ENCODE measurements around the gene LEKR1.
"Not testable (repeated sequence)": the region's sequence is repeated elsewhere in the genome, so short reads cannot be mapped to it uniquely, and the experiment has no call there.

Gene LEKR1

GRCh38 chr3:156910831-156911230 lies 84.7 kb downstream of the LEKR1 start:
- not testable (repeated sequence) for DNase-seq

DNA sequence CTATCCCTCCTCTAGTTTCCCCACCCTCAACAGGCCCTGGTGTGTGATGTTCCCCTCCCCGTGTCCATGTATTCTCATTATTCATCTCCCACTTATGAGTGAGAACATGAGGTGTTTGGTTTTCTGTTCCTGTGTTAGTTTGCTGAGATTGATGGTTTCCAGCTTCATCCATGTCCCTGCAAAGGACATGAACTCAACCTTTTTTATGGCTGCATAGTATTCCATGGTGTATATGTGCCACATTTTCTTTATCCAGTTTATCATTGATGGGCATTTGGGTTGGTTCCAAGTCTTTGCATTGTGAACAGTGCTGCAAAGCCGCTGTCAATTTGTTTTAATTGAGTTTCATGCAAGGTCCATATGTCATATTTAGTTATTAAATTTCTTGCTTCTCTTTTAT lies 88.1 kb downstream of the LEKR1 start:
- DNase-seq, result not testable (repeated sequence)

DNA sequence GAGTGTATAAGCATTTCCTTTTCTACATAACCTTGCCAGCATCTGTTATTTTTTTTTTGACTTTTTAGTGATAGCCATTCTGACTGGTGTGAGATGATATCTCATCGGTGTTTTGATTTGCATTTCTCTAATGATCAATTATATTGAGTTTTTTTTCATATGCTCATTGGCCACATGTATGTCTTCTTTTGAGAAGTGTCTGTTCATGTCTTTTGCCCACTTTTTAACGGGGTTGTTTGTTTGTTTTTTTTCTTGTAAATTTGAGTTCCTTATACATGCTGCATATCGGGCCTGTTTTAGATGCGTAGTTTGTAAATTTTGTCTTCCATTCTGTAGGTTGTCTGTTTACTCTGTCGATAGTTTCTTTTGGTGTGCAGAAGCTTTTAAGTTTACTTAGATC lies 89.2 kb downstream of the LEKR1 start:
- DNase-seq, result no peak

DNA sequence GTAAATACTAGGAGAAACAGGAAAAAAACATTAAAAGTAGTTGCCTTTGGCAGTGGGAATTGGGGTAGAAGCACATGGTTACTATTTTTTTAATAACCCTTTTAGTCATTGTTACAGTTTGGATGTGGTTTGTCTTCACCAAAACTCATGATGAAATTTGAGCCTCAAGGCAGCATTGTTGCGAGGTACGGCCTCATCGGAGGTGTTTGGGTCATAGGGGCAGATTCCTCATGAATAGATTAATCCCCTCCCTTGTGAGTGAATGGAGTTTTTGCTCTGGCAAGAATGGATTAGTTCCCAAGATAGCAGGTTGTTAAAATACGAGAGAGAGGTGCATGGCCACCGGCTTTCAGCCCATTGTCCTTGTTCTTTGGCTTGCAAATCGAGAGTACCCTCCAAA lies 92.6 kb downstream of the LEKR1 start:
- no peak for DNase-seq

GRCh38 chr3:156919818-156920217 lies 93.7 kb downstream of the LEKR1 start:
- no peak for DNase-seq

- no peak for DNase-seq
Observed at GRCh38 chr3:156920399-156920798, 94.2 kb downstream of the LEKR1 start.

- DNase-seq, result no peak
Observed at GRCh38 chr3:156923349-156923748, 97.2 kb downstream of the LEKR1 start.

- DNase-seq, result no peak
Observed at GRCh38 chr3:156938724-156939123, 112.6 kb downstream of the LEKR1 start.

DNA sequence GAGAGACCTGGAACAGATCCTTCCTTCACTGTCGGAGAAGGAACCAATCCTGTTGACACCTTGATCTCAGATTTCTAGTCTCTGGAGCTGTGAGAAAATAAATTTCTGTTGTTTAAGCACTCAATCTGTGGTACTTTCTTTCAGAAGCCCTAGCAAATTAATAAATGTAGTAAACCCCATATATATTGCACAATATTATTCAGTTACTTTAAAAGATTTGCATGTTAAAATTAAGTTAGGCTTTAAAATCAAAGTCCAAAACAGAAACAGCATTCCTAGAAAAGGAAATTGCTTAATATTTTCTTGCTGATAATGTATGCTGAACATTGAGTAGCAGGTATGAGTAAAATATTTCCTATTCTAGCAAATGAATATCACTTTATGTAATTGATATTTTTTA lies 113.2 kb downstream of the LEKR1 start:
- DNase-seq, result no peak

DNA sequence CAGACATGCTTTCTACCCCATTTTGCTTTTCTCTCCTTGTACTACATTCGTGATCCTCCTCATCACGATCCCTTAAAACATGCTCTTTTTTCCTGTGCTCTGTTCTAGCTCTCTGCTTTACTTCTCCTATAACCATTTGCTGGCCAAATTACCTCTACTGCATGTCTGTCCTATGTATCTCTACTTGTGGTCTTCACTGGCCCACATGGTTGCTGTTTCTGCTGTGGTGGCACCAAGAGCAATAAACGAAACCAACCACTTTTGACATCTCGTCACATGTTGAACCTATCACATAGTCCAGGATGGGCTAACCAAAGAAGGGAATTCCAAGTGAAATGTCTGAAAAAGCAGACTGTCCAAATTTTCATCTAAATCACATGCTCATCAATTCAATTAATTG lies 115.2 kb downstream of the LEKR1 start:
- DNase-seq, result no peak

DNA sequence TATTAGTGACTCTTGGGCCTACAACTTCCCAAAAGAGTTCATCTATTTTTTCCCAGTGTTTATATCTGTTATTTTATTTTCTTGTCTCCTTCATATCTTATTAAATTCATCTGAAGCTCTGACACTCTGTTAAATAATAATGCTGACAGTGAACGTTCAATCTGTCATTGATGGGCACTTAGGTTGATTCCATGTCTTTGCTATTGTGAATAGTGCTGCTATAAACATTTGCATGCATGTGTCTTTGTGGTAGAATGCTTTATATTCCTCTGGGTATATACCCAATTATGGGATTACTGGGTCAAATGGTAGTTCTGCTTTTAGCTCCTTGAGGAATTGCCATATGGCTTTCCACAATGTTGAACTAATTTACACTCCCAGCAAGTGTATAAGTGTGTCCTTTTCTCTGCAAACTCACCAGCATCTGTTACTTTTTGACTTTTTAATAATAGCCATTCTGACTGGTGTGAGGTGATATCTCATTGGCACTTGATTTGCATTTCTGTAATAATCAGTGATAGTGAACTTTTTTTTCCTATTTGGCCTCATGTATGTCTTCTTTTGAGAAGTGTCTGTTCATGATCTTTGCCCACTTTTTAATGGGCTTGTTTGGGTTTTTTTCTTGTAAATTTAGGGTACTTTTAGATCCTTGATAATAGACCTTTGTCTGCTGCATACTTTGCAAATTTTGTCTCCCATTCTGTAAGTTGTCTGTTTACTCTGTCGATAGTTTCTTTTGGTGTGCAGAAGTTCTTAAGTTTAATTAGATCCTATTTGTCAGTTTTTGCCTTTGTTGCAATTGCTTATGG lies 122.5 kb downstream of the LEKR1 start:
- no peak for DNase-seq

DNA sequence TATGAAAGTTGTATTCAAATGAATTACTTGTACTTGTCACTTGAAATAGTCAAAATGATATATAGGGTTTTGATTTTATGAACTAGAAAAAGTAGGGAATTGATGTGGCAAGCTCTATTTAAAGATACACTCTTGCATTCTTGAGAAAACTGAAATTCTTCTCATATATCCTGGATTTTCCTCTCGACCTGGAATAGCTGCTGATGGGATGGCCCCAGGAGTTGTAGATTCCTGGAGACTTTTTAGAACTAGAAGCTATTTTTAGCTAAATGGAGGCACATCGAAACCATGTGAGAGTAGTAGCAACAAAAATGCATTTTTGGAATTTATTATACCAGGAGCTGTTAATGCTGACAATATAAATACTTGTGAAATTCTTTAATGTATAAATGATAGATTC lies 125.9 kb downstream of the LEKR1 start:
- no peak for DNase-seq

DNA sequence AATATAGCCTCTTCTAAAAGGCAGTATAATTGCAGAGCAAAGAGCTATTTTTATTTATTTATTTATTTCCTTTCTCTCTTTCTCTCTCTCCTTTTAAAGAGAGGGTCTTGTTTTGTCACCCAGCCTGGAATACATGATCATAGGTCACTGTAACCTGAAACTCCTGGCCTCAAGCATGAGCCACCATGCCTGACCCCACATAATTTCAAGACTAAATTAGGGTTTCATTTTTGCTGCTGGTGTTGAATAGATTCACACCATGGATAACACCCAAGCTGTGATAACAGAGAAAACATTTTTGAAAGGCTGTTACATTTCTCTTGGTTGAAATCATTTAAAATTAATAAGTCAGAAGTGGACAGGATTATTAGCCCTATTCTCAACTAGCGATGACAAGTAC lies 131.6 kb downstream of the LEKR1 start:
- no peak for DNase-seq

- no peak for DNase-seq
Observed at GRCh38 chr3:156963096-156963495, 136.9 kb downstream of the LEKR1 start.

DNA sequence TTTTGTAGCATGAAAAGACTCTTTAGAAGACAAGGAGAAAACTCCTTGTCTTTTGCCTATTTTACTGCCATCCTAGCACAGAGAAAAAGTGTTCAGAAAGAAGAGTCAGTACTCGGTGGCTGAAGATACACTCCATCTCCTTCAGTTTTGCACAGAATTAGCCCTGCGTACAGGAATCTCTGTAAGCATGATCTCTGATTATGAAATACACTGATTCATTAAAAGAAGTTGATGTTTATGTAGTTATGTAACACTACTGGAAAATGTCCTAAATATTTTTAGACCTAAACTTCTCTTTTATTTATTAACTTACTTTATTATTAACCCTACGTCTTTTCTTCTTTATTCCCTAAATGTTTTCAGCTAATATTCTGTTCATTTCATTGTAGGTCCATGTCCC lies 138.4 kb downstream of the LEKR1 start:
- no peak for DNase-seq

- DNase-seq, result not testable (repeated sequence)
Observed at GRCh38 chr3:156966349-156966748, 140.2 kb downstream of the LEKR1 start.

DNA sequence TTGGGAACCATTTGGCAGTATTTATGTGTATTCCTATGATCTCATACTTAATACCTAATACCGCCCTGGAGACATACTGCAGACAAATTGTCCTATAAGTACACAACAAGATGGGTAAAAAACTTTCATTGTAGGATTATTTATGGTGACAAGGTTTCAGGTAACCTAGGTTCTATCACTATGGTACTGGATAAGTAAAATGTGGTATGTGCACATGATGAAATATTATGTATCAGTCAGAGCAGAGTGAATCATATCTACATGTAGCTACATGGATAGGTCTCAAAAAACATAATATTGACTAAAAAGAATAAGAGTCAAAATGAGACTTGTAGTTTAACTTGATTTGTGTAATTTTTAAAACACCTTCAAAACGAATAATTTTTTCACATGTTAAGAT lies 147.8 kb downstream of the LEKR1 start:
- no peak for DNase-seq

DNA sequence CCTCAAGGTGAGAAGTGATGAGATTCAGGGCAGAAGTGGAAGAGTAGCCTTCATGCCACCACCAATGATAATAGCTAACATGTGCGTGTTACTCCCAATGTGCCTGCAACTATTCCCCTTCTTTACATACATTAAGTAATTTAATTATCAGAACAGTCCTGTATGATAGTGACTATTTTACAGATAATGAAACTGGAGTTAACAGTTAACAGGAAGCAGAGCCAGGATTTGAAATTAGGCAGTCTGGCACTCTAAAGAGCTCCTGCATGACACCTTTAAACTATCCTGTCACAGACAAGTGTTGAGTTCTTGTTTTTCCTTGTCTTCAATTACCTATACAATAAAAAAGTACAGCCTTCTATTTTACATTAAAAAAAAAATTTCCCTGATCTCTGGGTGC lies 148.8 kb downstream of the LEKR1 start:
- no peak for DNase-seq

DNA sequence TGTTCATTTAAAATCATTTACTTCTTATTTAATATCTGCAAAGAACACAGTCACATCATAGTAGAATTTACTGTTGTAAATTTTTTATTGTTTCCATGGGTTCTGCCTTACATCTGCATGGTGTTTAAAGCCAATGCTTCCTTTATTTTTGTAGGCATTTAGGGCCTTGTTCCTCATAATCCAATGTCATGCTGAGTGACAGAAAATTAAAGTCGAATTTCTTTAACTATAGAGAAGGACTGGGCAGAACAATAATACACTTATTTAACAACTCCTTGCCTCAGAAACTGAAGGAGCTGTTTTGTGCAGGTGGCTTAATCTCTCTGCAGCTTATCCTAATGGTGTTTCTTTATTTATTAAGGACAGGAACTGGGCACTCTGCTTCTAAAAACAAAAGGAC lies 149.6 kb downstream of the LEKR1 start:
- no peak for DNase-seq

DNA sequence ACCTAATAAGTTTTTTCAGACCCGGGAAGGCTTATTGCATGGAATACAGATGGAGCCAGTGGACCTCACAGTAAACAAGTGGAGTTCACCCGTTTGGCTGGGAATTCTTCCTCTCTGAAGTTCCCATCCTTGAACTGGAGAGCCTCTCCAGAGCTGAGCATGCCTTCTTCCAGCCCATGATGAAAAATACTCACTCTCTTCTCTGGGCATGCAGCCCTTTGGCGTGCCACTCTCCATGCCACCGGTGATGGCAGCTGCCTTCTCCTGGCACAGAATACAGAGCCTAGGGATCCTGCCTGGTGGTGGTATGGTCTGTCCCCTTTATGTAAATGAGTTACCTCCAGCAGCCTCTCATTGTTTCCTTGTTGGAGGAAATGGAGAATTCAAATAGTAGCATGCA lies 150.8 kb downstream of the LEKR1 start:
- no peak for DNase-seq

- no peak for DNase-seq
Observed at GRCh38 chr3:156978481-156978961, 152.4 kb downstream of the LEKR1 start.

GRCh38 chr3:156981005-156981404 lies 154.9 kb downstream of the LEKR1 start:
- no peak for DNase-seq

DNA sequence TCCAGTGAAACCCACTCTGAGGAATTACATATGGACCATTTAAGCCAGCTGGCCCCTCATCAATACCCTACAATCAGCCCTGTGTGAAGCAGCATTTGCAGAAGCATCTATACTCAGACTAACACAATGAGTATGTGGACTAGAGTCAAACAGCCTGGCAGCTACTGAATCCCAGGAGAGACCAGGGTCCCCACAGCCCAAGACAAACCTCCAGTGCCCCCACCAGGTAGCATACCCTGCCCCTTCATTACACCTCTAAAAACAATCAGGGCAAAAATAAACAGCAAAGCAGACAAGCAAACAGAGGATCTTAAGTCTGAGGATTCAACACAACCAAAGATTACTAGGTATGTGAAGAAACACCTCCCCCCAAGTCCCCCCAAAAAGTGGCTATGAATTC lies 157.4 kb downstream of the LEKR1 start:
- DNase-seq, result no peak

- no peak for DNase-seq
Observed at GRCh38 chr3:156985711-156986110, 159.6 kb downstream of the LEKR1 start.

- no peak for DNase-seq
Observed at GRCh38 chr3:156987946-156988345, 161.8 kb downstream of the LEKR1 start.
